Activated CD4-positive, alpha-beta T cell treated with anti-CD3 and anti-CD28 coated beads, Interleukin-2, amount 10 ng/mL, durations not matched to agents 7 days and 5 days (primary cell): ENCODE data around the gene SMCO1. TPM values are rescaled to one million over a fixed set of nuclear protein-coding genes. Genes with fewer than 3 reads are reported as not detected.
A peak's percentile ranks its signal among the peaks of the same experiment; 100 is the strongest.
"Not testable (repeated sequence)": the region's sequence is repeated elsewhere in the genome, so short reads cannot be mapped to it uniquely, and the experiment has no call there.

Source experiments
- CTCF ChIA-PET: fragments of 350-600 bp; sonication (Branson Sonifier 250); formaldehyde crosslinking; loops from one replicate; lab custom pipeline; 2021; ENCODE audit warnings: antibody characterized with exemption; lab: Charles Lee
- POLR2A ChIA-PET: fragments of 350-600 bp; sonication (Branson Sonifier 250); formaldehyde crosslinking; loops from one replicate; lab custom pipeline; 2021; ENCODE audit warnings: antibody characterized with exemption; lab: Charles Lee
- DNase-seq: peaks from one replicate; pipeline ENCODE4 v3.0.0-alpha.2; 2020
- H3K27ac Mint-ChIP-seq: one replicate; pipeline ENCODE4 v1.8.0; 2021; ENCODE audit warnings: mild to moderate bottlenecking, moderate library complexity, mixed read lengths
- H3K27me3 Mint-ChIP-seq: one replicate; pipeline ENCODE4 v1.8.0; 2021; ENCODE audit warnings: mixed read lengths
- H3K36me3 Mint-ChIP-seq: one replicate; pipeline ENCODE4 v1.8.0; 2021; ENCODE audit warnings: low read depth, mixed read lengths
- H3K4me1 Mint-ChIP-seq: one replicate; pipeline ENCODE4 v1.8.0; 2021; ENCODE audit warnings: mixed read lengths
- H3K4me3 Mint-ChIP-seq: one replicate; pipeline ENCODE4 v1.8.0; 2021; ENCODE audit warnings: mild to moderate bottlenecking, moderate library complexity, mixed read lengths
- H3K9me3 Mint-ChIP-seq: one replicate; pipeline ENCODE4 v1.8.0; 2021; ENCODE audit warnings: mixed read lengths
- total RNA-seq, 2 experiments: library from RNA; stranded (reverse); gene quantifications; one replicate each; pipeline ENCODE4 v1.2.3, GENCODE V29; 2021

SMCO1 gene
- total RNA-seq, 2 experiments from 2014 or later = not detected

- H3K27ac Mint-ChIP-seq = no peak overlapping the region
- H3K27me3 Mint-ChIP-seq = no peaks in the 10 kb centered on the region
- ChIA-PET CTCF (interaction anchor here (1.1 to 1.6 kb wide), 2 partner anchors 113 to 218 kb away, joined by 3 read pairs; no protein-coding TSS in a partner anchor), POLR2A (interaction anchor here (0.5 kb wide), 1 partner anchor 37 kb away, joined by 4 read pairs; no protein-coding TSS in a partner anchor)
- H3K4me1 Mint-ChIP-seq = peaks cover 12% of the 10 kb centered on the region
- H3K9me3 Mint-ChIP-seq = no peaks in the 10 kb centered on the region
- peaks cover 43% of the 10 kb centered on the region for H3K36me3 Mint-ChIP-seq
- no peak for DNase-seq
- H3K4me3 Mint-ChIP-seq = no peak overlapping the region
Observed at GRCh38 chr3:196471551-196471950, 43.6 kb downstream of the SMCO1 start.

- H3K27me3 Mint-ChIP-seq, H3K27ac Mint-ChIP-seq, H3K9me3 Mint-ChIP-seq, POLR2A ChIA-PET, DNase-seq, H3K4me3 Mint-ChIP-seq: not testable (repeated sequence)
- Mint-ChIP-seq H3K4me1 (peaks cover 12% of the 10 kb centered on the region), H3K36me3 (peaks cover 44% of the 10 kb centered on the region)
- CTCF ChIA-PET = interaction anchor here (1.6 kb wide), 1 partner anchor 217 kb away, joined by 3 read pairs; no protein-coding TSS in a partner anchor
Observed at GRCh38 chr3:196470182-196470581, 45.0 kb downstream of the SMCO1 start.

GRCh38 chr3:196463804-196464203 lies 51.3 kb downstream of the SMCO1 start:
- Mint-ChIP-seq H3K36me3 (peaks cover 24% of the 10 kb centered on the region), H3K4me1 (peaks cover 5% of the 10 kb centered on the region), H3K9me3 (peaks cover 3% of the 10 kb centered on the region), H3K4me3 (no peak overlapping the region), H3K27ac (no peak overlapping the region), H3K27me3 (no peaks in the 10 kb centered on the region)
- no peak for DNase-seq
- ChIA-PET POLR2A (no interaction called here), CTCF (interaction anchor here (1.3 to 1.4 kb wide), 2 partner anchors 9 kb away, joined by 3 to 4 read pairs; no protein-coding TSS in a partner anchor)

GRCh38 chr3:196463478-196463756 lies 51.7 kb downstream of the SMCO1 start:
- Mint-ChIP-seq H3K36me3 (peaks cover 23% of the 10 kb centered on the region), H3K27me3 (no peaks in the 10 kb centered on the region), H3K4me3 (no peak overlapping the region), H3K4me1 (peaks cover 5% of the 10 kb centered on the region), H3K9me3 (peaks cover 3% of the 10 kb centered on the region), H3K27ac (no peak overlapping the region)
- ChIA-PET CTCF (interaction anchor here (1.3 kb wide), 1 partner anchor 9 kb away, joined by 3 read pairs; no protein-coding TSS in a partner anchor), POLR2A (no interaction called here)
- no peak for DNase-seq

- H3K4me1 Mint-ChIP-seq, H3K27ac Mint-ChIP-seq, H3K9me3 Mint-ChIP-seq, POLR2A ChIA-PET, DNase-seq, H3K4me3 Mint-ChIP-seq, H3K27me3 Mint-ChIP-seq: not testable (repeated sequence)
- CTCF ChIA-PET = interaction anchor here (1.3 kb wide), 1 partner anchor 8 kb away, joined by 3 read pairs; no protein-coding TSS in a partner anchor
- peaks cover 20% of the 10 kb centered on the region for H3K36me3 Mint-ChIP-seq
Observed at GRCh38 chr3:196462680-196463477, 52.3 kb downstream of the SMCO1 start.

- Mint-ChIP-seq H3K36me3 (peaks cover 4% of the 10 kb centered on the region), H3K27ac (no peak overlapping the region), H3K9me3 (peaks cover 3% of the 10 kb centered on the region), H3K4me1 (peaks cover 9% of the 10 kb centered on the region), H3K4me3 (no peak overlapping the region), H3K27me3 (no peaks in the 10 kb centered on the region)
- ChIA-PET POLR2A (interaction anchor here (0.6 kb wide), 1 partner anchor 125 kb away, joined by 13 read pairs; no protein-coding TSS in a partner anchor), CTCF (interaction anchor here (1.0 to 1.1 kb wide), 2 partner anchors 16 to 80 kb away, joined by 3 to 5 read pairs; no protein-coding TSS in a partner anchor)
- no peak for DNase-seq
Observed at GRCh38 chr3:196458063-196458462, 57.1 kb downstream of the SMCO1 start.

- POLR2A ChIA-PET = interaction anchor here (0.6 kb wide), 1 partner anchor 125 kb away, joined by 13 read pairs; no protein-coding TSS in a partner anchor
- H3K4me1 Mint-ChIP-seq, H3K27ac Mint-ChIP-seq, H3K27me3 Mint-ChIP-seq, H3K4me3 Mint-ChIP-seq, H3K36me3 Mint-ChIP-seq, H3K9me3 Mint-ChIP-seq: not testable (repeated sequence)
- CTCF ChIA-PET = interaction anchor here (1.1 kb wide), 1 partner anchor 17 kb away, joined by 5 read pairs; no protein-coding TSS in a partner anchor
- DNase-seq = peak; percentile 12
Observed at GRCh38 chr3:196457470-196457869, 57.7 kb downstream of the SMCO1 start.

Other genes starting within 250 kb of the SMCO1 start
- gene PCYT1A, start 227.6 kb downstream of the SMCO1 start, total RNA-seq = 10 to 100 TPM; 69.5 to 69.7 TPM
- 10 to 100 TPM; 20.3 to 23.0 TPM for gene DYNLT2B, start 197.1 kb downstream of the SMCO1 start, total RNA-seq
- not detected for gene TM4SF19, start 177.0 kb downstream of the SMCO1 start, total RNA-seq
- 10 to 100 TPM; 54.4 to 64.8 TPM for gene UBXN7, start 82.9 kb downstream of the SMCO1 start, total RNA-seq
- gene RNF168, start 11.6 kb downstream of the SMCO1 start, total RNA-seq = 10 to 100 TPM; 37.5 to 38.7 TPM
- gene WDR53, start 53.2 kb upstream of the SMCO1 start, total RNA-seq = 10 to 100 TPM; 19.5 to 24.8 TPM
- 10 to 100 TPM; 14.9 to 15.0 TPM for gene FBXO45, start 53.3 kb upstream of the SMCO1 start, total RNA-seq
- gene NRROS, start 124.3 kb upstream of the SMCO1 start, total RNA-seq = 10 to 100 TPM; 36.6 to 40.6 TPM
- 1 to 10 TPM; 5.3 to 6.0 TPM for gene CEP19, start 196.9 kb upstream of the SMCO1 start, total RNA-seq
- gene PIGX, start 197.0 kb upstream of the SMCO1 start, total RNA-seq = 10 to 100 TPM; 40.9 to 45.4 TPM
- 10 to 100 TPM; 88.6 to 98.5 TPM for gene PAK2, start 224.5 kb upstream of the SMCO1 start, total RNA-seq